Neural progenitor cell (in vitro differentiated cells): ENCODE results near the gene PSD4. TPM values are rescaled to one million over a fixed set of nuclear protein-coding genes. Genes with fewer than 3 reads are reported as not detected.

ENCODE experiments used
- DNase-seq: peaks from one replicate; pipeline ENCODE4 v3.0.0-alpha.2; 2016; ENCODE audit warnings: low spot score
- H2AFZ ChIP-seq: fragments of 200-600 bp; sonication (generic); replicated peaks from 2 replicates; pipeline ENCODE4 v1.6.1; 2016; ENCODE audit warnings: antibody characterized with exemption
- H3F3A ChIP-seq: fragments of 200-600 bp; sonication (generic); 2 replicates; pipeline ENCODE4 v1.6.1; 2016; ENCODE audit warnings: antibody characterized with exemption, low read depth
- H3K27ac ChIP-seq: fragments of 200-600 bp; sonication (generic); 2 replicates; pipeline ENCODE4 v1.5.1; 2016; ENCODE audit warnings: mild to moderate bottlenecking
- H3K27me3 ChIP-seq: fragments of 200-600 bp; sonication (generic); 2 replicates; pipeline ENCODE4 v1.6.1; 2016; ENCODE audit warnings: mild to moderate bottlenecking, moderate library complexity
- H3K36me3 ChIP-seq: fragments of 200-600 bp; sonication (generic); 2 replicates; pipeline ENCODE4 v1.5.1; 2016
- H3K4me1 ChIP-seq: fragments of 200-600 bp; sonication (generic); 2 replicates; pipeline ENCODE4 v1.6.1; 2016; ENCODE audit warnings: mixed run types
- H3K4me2 ChIP-seq: fragments of 200-600 bp; sonication (generic); 2 replicates; pipeline ENCODE4 v1.6.1; 2016
- H3K4me3 ChIP-seq: fragments of 200-600 bp; sonication (generic); 2 replicates; pipeline ENCODE4 v1.5.1; 2016
- H3K79me2 ChIP-seq: fragments of 200-600 bp; sonication (generic); 2 replicates; pipeline ENCODE4 v1.6.1; 2016; ENCODE audit warnings: low read depth
- H3K9ac ChIP-seq: fragments of 200-600 bp; sonication (generic); 2 replicates; pipeline ENCODE4 v1.6.1; 2016
- H3K9me3 ChIP-seq: fragments of 200-600 bp; sonication (generic); 2 replicates; pipeline ENCODE4 v1.5.1; 2016; ENCODE audit warnings: low read depth
- H4K20me1 ChIP-seq: fragments of 200-600 bp; sonication (generic); 2 replicates; pipeline ENCODE4 v1.6.1; 2016; ENCODE audit warnings: low read depth
- H3K27ac Mint-ChIP-seq: 3 replicates; pipeline ENCODE4 v1.8.0; 2021; ENCODE audit warnings: mixed read lengths
- H3K27me3 Mint-ChIP-seq: 2 replicates; pipeline ENCODE4 v1.8.0; 2022; ENCODE audit warnings: low read depth, mild to moderate bottlenecking, inconsistent platforms, moderate library complexity, mixed read lengths; ENCODE audit not compliant: insufficient read depth
- H3K36me3 Mint-ChIP-seq: 3 replicates; pipeline ENCODE4 v1.8.0; 2021; ENCODE audit warnings: mixed read lengths
- H3K4me1 Mint-ChIP-seq: 3 replicates; pipeline ENCODE4 v1.8.0; 2021; ENCODE audit warnings: mixed read lengths
- H3K4me3 Mint-ChIP-seq: 3 replicates; pipeline ENCODE4 v1.8.0; 2021; ENCODE audit warnings: mild to moderate bottlenecking, moderate library complexity, mixed read lengths
- H3K9me3 Mint-ChIP-seq: 3 replicates; pipeline ENCODE4 v1.8.0; 2020; ENCODE audit warnings: mixed read lengths
- EZH2 ChIP-seq: fragments of 200-600 bp; sonication (generic); IDR thresholded peaks from 2 replicates; pipeline ENCODE4 v1.6.1; 2017; ENCODE audit warnings: antibody characterized with exemption, mild to moderate bottlenecking, moderate library complexity
- EZH2phosphoT487 ChIP-seq: fragments of 200-600 bp; sonication (generic); IDR thresholded peaks from 2 replicates; pipeline ENCODE4 v1.6.1; 2017; ENCODE audit warnings: antibody characterized with exemption
- total RNA-seq: library from RNA; depleted of rRNA; stranded (reverse); fragments of >200 nt; gene quantifications from 2 replicates; pipeline ENCODE4 v1.2.3, GENCODE V29; 2015; ENCODE audit warnings: low replicate concordance
- TF ChIP-seq, protein P1 (sequence below): fragments of 200-600 bp; sonication (generic); IDR thresholded peaks from 2 replicates; pipeline ENCODE4 v1.5.1; 2017; ENCODE audit warnings: antibody characterized with exemption, mild to moderate bottlenecking

PSD4 gene
- total RNA-seq, 1 donor from 2014 or later, result 0.02 TPM

DNA sequence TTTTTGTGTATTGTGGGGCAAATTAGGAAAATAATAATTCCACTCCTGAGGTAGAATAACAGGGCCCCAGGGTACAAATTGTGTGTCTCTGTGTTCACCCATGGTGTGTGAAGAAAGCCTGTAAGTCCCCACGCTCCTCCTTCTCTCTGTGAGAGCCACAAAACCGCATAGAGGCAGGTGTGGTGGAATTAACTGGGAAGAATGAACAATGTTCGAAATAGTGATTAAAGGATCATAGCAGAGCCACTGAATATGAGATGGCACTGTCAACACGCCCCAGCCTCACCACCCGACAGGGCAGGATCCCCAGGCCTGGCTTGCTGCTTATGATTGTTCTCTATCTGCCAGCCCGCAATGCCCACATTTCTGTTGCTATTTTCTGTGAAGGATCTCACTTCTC lies 32.3 kb upstream of the PSD4 start:
- H3K4me3 ChIP-seq, result no peak overlapping the region
- H3F3A ChIP-seq, result no peaks in the 10 kb centered on the region
- no peak overlapping the region for H3K27ac ChIP-seq
- no peaks in the 10 kb centered on the region for H3K9me3 ChIP-seq
- Mint-ChIP-seq H3K27ac (no peak overlapping the region), H3K4me3 (no peak overlapping the region), H3K9me3 (peaks cover 6% of the 10 kb centered on the region), H3K36me3 (no peaks in the 10 kb centered on the region), H3K4me1 (peaks cover 13% of the 10 kb centered on the region), H3K27me3 (peaks cover 8% of the 10 kb centered on the region)
- H2AFZ ChIP-seq, result no peak overlapping the region
- no peaks in the 10 kb centered on the region for H3K4me1 ChIP-seq
- H3K79me2 ChIP-seq, result no peaks in the 10 kb centered on the region
- TF ChIP-seq, protein P1, sequence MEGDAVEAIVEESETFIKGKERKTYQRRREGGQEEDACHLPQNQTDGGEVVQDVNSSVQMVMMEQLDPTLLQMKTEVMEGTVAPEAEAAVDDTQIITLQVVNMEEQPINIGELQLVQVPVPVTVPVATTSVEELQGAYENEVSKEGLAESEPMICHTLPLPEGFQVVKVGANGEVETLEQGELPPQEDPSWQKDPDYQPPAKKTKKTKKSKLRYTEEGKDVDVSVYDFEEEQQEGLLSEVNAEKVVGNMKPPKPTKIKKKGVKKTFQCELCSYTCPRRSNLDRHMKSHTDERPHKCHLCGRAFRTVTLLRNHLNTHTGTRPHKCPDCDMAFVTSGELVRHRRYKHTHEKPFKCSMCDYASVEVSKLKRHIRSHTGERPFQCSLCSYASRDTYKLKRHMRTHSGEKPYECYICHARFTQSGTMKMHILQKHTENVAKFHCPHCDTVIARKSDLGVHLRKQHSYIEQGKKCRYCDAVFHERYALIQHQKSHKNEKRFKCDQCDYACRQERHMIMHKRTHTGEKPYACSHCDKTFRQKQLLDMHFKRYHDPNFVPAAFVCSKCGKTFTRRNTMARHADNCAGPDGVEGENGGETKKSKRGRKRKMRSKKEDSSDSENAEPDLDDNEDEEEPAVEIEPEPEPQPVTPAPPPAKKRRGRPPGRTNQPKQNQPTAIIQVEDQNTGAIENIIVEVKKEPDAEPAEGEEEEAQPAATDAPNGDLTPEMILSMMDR, result no peak
- TF ChIP-seq EZH2 (no peak), EZH2phosphoT487 (no peak)
- no peak overlapping the region for H3K4me2 ChIP-seq
- no peaks in the 10 kb centered on the region for H3K36me3 ChIP-seq
- H4K20me1 ChIP-seq, result no peaks in the 10 kb centered on the region
- H3K9ac ChIP-seq, result no peak overlapping the region
- H3K27me3 ChIP-seq, result no peaks in the 10 kb centered on the region
- no peak for DNase-seq

DNA sequence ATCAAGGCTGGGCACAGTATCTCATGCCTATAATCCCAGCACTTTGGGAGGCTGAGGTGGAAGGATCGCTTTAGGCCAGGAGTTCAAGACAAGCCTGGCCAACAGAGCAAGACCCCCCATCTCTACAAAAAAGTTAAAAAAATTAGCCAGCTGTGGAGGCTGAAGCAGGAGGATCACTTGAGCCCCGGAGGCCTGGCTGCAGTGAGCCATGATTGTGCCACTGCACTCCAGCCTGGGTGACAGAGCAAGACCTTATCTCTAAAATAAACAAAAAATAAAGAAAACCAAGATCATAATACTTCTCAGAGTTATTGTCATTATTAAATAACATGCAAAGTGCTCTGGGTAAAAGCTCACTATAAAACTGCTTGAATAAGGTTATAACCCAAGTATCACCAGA lies 31.5 kb upstream of the PSD4 start:
- H3K36me3 Mint-ChIP-seq, result no peaks in the 10 kb centered on the region

DNA sequence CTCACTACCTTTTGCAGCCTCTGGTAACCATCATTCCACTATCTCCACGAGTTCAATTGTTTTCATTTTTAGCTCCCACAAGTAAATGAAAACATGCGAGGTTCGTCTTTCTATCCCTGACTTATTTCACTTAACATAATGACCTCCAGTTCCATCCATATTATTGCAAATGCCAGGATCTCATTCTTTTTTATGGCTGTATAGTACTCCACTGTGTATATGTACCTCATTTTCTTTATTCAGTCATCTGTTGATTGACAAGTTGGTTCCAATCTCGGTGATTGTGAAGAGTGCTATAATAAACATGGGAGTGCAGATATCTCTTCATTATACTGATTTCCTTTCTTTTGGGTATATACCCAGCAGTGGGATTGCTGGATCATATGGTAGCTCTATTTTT lies 29.5 kb upstream of the PSD4 start:
- Mint-ChIP-seq H3K36me3 (no peaks in the 10 kb centered on the region), H3K27ac (no peak overlapping the region), H3K4me3 (no peak overlapping the region), H3K4me1 (no peaks in the 10 kb centered on the region), H3K27me3 (peaks cover 8% of the 10 kb centered on the region), H3K9me3 (peaks cover 14% of the 10 kb centered on the region)
- Histone ChIP-seq H2AFZ (no peak overlapping the region), H3F3A (no peaks in the 10 kb centered on the region), H4K20me1 (no peaks in the 10 kb centered on the region), H3K9me3 (no peaks in the 10 kb centered on the region), H3K9ac (no peak overlapping the region), H3K4me2 (no peak overlapping the region), H3K79me2 (no peaks in the 10 kb centered on the region), H3K27ac (no peak overlapping the region), H3K4me1 (no peaks in the 10 kb centered on the region), H3K36me3 (no peaks in the 10 kb centered on the region), H3K4me3 (no peak overlapping the region), H3K27me3 (no peaks in the 10 kb centered on the region)
- no peak for DNase-seq
- TF ChIP-seq, protein P1, result no peak
- TF ChIP-seq EZH2phosphoT487, result no peak
- no peak for TF ChIP-seq EZH2

More for the DNA sequence above, 31.5 kb upstream of the PSD4 start:
- no peak overlapping the region for H3K27ac ChIP-seq
- H3F3A ChIP-seq, result no peaks in the 10 kb centered on the region
- H3K27me3 ChIP-seq, result no peaks in the 10 kb centered on the region
- H3K4me1 Mint-ChIP-seq, result peaks cover 10% of the 10 kb centered on the region
- H3K36me3 ChIP-seq, result no peaks in the 10 kb centered on the region
- H4K20me1 ChIP-seq, result no peaks in the 10 kb centered on the region
- H3K4me3 ChIP-seq, result no peak overlapping the region
- H3K79me2 ChIP-seq, result no peaks in the 10 kb centered on the region
- TF ChIP-seq EZH2phosphoT487 (no peak), EZH2 (no peak)
- TF ChIP-seq, protein P1, result no peak
- peaks cover 6% of the 10 kb centered on the region for H3K9me3 Mint-ChIP-seq
- no peak overlapping the region for H3K4me3 Mint-ChIP-seq
- H3K27me3 Mint-ChIP-seq, result peaks cover 8% of the 10 kb centered on the region
- no peak overlapping the region for H3K4me2 ChIP-seq
- no peak overlapping the region for H3K27ac Mint-ChIP-seq
- H2AFZ ChIP-seq, result no peak overlapping the region
- H3K9me3 ChIP-seq, result no peaks in the 10 kb centered on the region
- DNase-seq, result no peak
- H3K4me1 ChIP-seq, result no peaks in the 10 kb centered on the region
- no peak overlapping the region for H3K9ac ChIP-seq
